Chondrocyte (in vitro differentiated cells): ENCODE measurements around the gene GBF1. TPM values are rescaled to one million over a fixed set of nuclear protein-coding genes. Genes with fewer than 3 reads are reported as not detected.

ENCODE experiments used
- DNase-seq: peaks from one replicate; pipeline ENCODE4 v3.0.0; 2021; ENCODE audit warnings: mixed read lengths, low spot score
- H3K27ac Mint-ChIP-seq: one replicate; pipeline ENCODE4 v1.8.0; 2021; ENCODE audit warnings: mild to moderate bottlenecking, moderate library complexity, mixed read lengths; ENCODE audit not compliant: unreplicated experiment
- H3K27me3 Mint-ChIP-seq: 2 replicates; pipeline ENCODE4 v1.8.0; 2021; ENCODE audit warnings: low read depth, mixed read lengths
- H3K36me3 Mint-ChIP-seq: 2 replicates; pipeline ENCODE4 v1.8.0; 2021; ENCODE audit warnings: low read depth, mixed read lengths
- H3K4me1 Mint-ChIP-seq: 2 replicates; pipeline ENCODE4 v1.8.0; 2021; ENCODE audit warnings: low read depth, mild to moderate bottlenecking, mixed read lengths
- H3K4me3 Mint-ChIP-seq: one replicate; pipeline ENCODE4 v1.8.0; 2021; ENCODE audit warnings: mild to moderate bottlenecking, moderate library complexity, mixed read lengths; ENCODE audit not compliant: unreplicated experiment
- H3K9me3 Mint-ChIP-seq: 2 replicates; pipeline ENCODE4 v1.8.0; 2021; ENCODE audit warnings: low read depth, mixed read lengths
- total RNA-seq: library from RNA; stranded (reverse); gene quantifications from 3 replicates; pipeline ENCODE4 v1.2.1, GENCODE V29; 2021
- TF ChIP-seq, protein P1 (sequence below): fragments of 200-600 bp; sonication (generic); IDR thresholded peaks from 2 replicates; pipeline ENCODE4 v1.5.0; 2021; ENCODE audit warnings: antibody characterized with exemption, mild to moderate bottlenecking, moderate library complexity

The GBF1 gene
- total RNA-seq, 1 donor from 2014 or later = 59.7 TPM

DNA sequence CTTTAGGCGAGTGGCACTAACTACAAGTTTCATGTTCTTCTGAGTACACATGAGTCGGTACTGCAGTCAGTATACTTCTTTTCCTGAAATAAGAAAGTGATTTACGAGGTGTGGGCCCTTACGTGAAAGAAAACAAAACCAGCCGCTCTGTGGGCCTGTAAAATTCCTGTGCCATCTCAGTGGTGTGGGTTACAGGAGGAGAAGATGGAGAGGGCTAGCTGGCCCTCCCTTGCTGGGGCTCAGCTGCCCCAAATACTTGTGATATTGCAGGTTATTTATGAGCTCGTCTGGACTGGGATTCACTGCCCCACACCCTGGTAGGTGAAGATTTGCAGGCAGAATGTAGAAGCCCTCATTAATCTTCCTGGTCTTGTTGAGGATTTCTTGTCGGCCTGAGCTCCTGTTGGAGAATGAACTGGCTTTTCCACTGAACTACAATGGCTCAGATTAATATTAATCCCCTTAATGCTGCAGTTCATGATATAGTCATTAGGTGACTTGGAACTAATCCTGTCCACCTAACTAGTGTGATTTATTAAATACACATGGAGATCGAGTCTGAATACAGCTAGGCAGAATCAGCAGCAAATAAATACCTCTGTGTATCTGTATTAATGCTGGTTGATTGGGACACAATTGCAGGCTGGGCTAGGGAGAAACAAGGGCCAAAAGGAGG lies 68.0 kb downstream of the GBF1 start:
- DNase-seq = no peak
- Mint-ChIP-seq H3K36me3 (peaks cover 2% of the 10 kb centered on the region), H3K27ac (peak overlapping the region; percentile 56), H3K4me1 (peaks cover 51% of the 10 kb centered on the region), H3K9me3 (no peaks in the 10 kb centered on the region), H3K27me3 (no peaks in the 10 kb centered on the region), H3K4me3 (no peak overlapping the region)
- TF ChIP-seq, protein P1, sequence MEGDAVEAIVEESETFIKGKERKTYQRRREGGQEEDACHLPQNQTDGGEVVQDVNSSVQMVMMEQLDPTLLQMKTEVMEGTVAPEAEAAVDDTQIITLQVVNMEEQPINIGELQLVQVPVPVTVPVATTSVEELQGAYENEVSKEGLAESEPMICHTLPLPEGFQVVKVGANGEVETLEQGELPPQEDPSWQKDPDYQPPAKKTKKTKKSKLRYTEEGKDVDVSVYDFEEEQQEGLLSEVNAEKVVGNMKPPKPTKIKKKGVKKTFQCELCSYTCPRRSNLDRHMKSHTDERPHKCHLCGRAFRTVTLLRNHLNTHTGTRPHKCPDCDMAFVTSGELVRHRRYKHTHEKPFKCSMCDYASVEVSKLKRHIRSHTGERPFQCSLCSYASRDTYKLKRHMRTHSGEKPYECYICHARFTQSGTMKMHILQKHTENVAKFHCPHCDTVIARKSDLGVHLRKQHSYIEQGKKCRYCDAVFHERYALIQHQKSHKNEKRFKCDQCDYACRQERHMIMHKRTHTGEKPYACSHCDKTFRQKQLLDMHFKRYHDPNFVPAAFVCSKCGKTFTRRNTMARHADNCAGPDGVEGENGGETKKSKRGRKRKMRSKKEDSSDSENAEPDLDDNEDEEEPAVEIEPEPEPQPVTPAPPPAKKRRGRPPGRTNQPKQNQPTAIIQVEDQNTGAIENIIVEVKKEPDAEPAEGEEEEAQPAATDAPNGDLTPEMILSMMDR = no peak

DNA sequence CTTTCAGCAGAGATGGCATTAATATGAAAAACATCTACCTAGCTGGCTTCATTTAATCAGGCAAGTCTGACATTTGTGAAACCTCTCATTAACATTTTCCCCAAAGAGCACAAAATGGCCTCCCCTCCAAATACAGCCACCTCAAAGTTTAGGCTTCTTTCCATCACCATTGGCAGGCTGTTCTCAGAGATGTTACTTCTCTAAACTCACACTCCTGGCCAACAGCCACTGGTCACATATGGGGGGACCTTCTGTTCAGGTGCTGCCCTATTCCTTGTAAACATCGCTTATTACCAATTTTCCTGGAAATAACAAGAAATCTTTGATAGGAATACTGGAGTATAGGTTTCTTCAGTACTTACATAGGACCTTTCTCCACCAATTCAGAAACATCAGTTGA lies 69.5 kb downstream of the GBF1 start:
- TF ChIP-seq, protein P1 = no peak
- H3K36me3 Mint-ChIP-seq = peaks cover 2% of the 10 kb centered on the region

DNA sequence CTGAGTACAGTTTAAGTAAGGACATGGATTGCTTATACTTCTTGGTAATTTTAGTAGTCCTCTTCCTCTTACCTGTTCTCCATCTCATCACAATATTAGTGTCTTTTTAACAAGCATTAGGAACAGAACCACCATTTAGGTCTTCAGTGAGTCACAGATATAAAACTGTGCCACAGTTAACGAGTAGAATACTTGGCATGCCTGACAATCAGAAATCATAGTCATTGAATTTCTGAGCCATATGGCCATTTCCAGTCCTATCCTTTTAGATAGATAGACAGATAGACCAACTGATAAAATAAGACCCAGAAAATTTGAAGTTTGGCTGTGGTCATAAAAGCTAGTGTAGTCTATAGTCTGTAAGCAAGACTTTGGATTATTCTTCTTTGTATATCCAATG lies 71.1 kb downstream of the GBF1 start:
- TF ChIP-seq, protein P1 = no peak
- Mint-ChIP-seq H3K4me3 (no peak overlapping the region), H3K4me1 (peaks cover 24% of the 10 kb centered on the region), H3K36me3 (peaks cover 2% of the 10 kb centered on the region), H3K27ac (no peak overlapping the region), H3K9me3 (no peaks in the 10 kb centered on the region), H3K27me3 (no peaks in the 10 kb centered on the region)
- DNase-seq = no peak

More for the DNA sequence above, 69.5 kb downstream of the GBF1 start:
- Mint-ChIP-seq H3K27me3 (no peaks in the 10 kb centered on the region), H3K9me3 (no peaks in the 10 kb centered on the region), H3K27ac (no peak overlapping the region), H3K4me1 (peaks cover 40% of the 10 kb centered on the region), H3K4me3 (no peak overlapping the region)
- no peak for DNase-seq

DNA sequence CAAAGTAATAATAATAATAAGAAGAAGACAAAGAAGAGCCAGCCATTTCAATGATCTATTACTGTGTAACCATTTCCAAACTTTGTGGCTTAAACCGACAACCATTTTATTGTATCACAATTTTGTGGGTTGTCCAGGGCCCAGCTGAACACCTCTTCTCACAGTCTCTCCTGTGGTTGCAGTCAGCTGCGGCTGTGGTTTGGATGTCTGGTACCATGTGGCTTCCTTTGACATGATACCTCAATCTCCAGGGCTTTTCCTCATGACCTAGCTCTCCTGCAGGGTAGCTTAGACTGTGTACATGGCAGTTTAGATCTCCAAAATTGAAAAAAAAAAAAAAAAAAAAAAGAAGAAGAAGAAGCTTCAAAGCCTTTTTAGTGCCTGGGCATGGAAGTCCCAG lies 77.6 kb downstream of the GBF1 start:
- Mint-ChIP-seq H3K27me3 (no peaks in the 10 kb centered on the region), H3K4me3 (no peak overlapping the region), H3K4me1 (peaks cover 33% of the 10 kb centered on the region), H3K36me3 (peaks cover 2% of the 10 kb centered on the region), H3K9me3 (no peaks in the 10 kb centered on the region), H3K27ac (peak overlapping the region; percentile 13)
- no peak for DNase-seq
- TF ChIP-seq, protein P1 = no peak

DNA sequence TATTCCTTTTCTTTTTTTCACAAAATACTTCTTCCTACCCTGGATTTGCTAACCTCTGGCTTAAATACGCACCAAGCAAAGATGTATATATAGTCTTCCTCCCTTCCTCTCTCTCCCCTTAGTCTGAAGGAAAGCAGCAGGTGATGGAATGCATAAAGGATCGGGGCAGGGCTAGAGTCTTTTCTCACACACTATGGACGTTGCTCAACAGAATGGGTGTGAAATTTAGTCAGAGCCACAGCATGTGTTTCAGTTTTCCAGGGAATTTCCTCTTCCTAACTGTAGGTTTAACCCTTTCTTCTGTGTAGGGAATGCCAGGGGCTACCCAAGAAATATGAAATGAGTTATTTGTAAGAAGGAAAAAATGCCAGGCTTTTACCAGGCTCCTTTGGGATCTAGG lies 78.7 kb downstream of the GBF1 start:
- TF ChIP-seq, protein P1 = no peak
- Mint-ChIP-seq H3K4me3 (no peak overlapping the region), H3K9me3 (no peaks in the 10 kb centered on the region), H3K4me1 (peaks cover 42% of the 10 kb centered on the region), H3K27ac (no peak overlapping the region), H3K27me3 (no peaks in the 10 kb centered on the region), H3K36me3 (peaks cover 2% of the 10 kb centered on the region)
- DNase-seq = no peak
